GM21526 (cell line): ENCODE measurements around the gene CREBZF.
"Not testable (repeated sequence)": the region's sequence is repeated elsewhere in the genome, so short reads cannot be mapped to it uniquely, and the experiment has no call there.

ENCODE experiments used
- ATAC-seq: cut with Tn5 transposase; IDR thresholded peaks from one replicate; pipeline ENCODE4 v1.9.1; 2021; ENCODE audit warnings: moderate library complexity; ENCODE audit not compliant: unreplicated experiment, low FRiP score

Gene CREBZF

GRCh38 chr11:85672105-85672902, 7.4 kb upstream of the CREBZF start:
- no peak for ATAC-seq

GRCh38 chr11:85670949-85671663, 6.2 kb upstream of the CREBZF start:
- not testable (repeated sequence) for ATAC-seq

- no peak for ATAC-seq
These were observed 3.2 kb upstream of the CREBZF start for GRCh38 chr11:85668157-85668556.

- ATAC-seq = no peak
These were observed 1.8 kb upstream of the CREBZF start for GRCh38 chr11:85666687-85667086.

DNA sequence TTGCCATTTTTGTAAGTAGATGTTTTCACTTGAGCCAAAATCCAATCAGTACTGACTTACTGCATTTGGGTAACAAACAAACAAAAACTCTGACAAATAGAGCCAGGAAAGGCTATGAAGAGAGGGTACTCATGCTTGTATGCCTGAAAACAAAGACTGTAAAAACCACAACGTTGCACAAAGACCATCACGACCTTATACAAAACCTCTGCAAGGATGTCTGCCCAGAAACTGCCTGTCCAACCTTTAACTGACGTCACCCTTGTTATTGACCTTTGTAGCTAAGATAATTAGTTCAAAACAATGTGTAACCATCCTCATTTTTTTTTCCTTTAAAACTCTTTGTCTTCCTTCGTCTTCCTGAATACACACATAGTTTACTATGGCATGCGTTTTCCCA, 804 bp upstream of the CREBZF start:
- no peak for ATAC-seq

DNA sequence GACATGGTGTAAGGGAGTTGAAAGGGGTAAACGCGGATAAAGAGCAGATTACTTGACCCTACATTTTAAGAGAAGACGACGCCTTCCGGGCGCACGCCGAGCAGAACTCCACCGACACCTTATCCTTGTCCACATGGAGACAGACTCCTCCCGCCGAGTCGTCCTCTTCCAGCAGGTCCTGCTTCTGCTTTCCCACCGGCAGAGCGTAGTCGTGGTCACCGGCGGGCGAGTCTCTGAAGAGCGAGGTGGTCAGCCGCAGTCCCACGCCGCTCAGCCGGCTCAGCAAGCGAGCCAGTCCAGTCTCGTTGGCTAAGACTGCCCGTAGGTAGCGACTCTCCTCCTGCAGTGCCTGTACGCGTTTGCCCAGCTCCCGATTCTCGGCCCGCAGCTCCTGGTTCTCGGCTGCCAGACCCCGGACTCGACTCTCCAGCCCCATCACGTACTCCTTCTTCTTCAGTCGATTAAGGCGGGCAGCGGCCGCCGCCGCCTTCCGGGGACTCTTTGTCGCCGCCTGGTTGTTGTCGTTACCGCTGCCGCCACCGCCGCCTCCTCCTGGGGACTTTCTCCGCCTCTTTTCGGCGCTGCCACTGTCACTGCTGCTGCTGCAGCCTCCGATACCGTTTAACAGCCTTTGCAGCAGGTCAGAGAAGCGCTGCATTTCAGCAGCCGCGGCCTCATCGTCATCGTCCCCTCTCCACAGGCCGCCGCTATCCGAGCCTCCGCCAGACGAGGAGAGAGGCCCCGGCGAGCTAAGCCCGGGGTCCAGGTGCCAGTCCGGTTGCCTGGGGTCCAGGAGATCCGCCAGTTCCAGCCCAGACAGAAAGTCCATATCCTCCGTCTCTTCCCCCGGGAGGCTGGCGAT, 945 bp downstream of the CREBZF start:
- ATAC-seq = peak; percentile 71

GRCh38 chr11:85663080-85663752, 1.7 kb downstream of the CREBZF start:
- no peak for ATAC-seq

GRCh38 chr11:85661972-85662664, 2.8 kb downstream of the CREBZF start:
- ATAC-seq = no peak

GRCh38 chr11:85658180-85658579, 6.7 kb downstream of the CREBZF start:
- ATAC-seq = no peak

GRCh38 chr11:85656777-85657176, 8.2 kb downstream of the CREBZF start:
- ATAC-seq = no peak

GRCh38 chr11:85654343-85654742, 10.6 kb downstream of the CREBZF start:
- ATAC-seq = not testable (repeated sequence)

- no peak for ATAC-seq
These were observed 12.0 kb downstream of the CREBZF start for GRCh38 chr11:85652786-85653447.

- ATAC-seq = no peak
These were observed 13.8 kb downstream of the CREBZF start for GRCh38 chr11:85651118-85651517.

DNA sequence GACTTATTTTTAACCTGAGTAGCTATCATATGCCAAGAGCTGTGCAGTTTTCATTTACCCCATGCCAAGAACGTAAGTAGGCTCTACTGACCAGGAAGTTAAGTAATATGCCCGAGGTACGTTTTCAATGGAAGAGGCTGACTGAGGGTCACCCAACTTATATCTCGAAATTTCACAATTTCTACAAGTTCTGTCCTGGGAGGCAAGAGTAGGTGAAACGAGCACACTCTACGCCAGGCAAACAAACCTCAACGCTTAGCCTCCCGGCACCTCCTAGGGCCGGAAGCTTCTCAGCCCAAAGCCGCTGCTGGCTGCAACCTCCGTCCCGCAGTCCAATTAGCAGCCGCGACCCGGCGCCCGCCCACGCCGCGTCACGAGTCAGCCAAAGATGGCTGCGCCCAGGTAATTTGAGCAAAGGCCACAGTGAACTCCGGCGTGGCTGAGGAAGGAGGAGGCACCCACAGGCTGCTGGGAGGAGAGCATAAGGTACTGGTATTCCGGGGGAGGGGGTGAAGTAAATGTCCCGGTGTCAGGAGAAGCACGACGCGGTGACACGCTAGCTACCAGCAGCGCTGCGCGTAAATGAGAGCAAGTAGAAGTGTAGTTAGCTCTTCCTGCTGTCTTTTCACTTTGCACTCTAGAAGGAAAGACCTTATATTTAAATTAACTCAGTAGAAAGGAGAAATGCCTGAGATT, 17.2 kb downstream of the CREBZF start, which contains the start of gene TMEM126A:
TMEM126A (plus strand) TSS at position 364 of the 696 bp plus-strand sequence. CDS start 2,289 bp downstream, outside the sequence.
- peak; percentile 99 for ATAC-seq

GRCh38 chr11:85647078-85647477, 17.9 kb downstream of the CREBZF start:
- ATAC-seq = peak; percentile 3

DNA sequence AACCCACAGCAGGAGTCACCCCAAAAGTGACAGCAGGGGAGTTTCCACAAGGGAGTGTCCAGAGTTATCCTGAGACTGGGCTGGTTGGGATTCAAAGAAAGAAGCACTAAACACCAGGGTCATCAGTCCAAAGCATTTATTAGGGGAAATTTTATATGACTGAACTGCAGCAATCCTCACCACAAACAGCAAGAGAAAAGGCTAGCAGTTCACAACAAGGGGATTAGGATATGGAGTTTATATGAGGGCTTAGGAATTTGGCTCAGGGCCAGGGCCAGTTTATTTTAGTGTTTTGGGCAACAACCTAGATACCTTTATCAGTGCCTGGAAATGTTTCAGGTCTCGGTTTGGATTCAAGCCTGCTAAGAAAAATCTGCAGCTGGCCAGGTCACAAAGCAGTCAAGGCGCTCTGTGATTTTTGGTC, 21.7 kb downstream of the CREBZF start:
- no peak for ATAC-seq

DNA sequence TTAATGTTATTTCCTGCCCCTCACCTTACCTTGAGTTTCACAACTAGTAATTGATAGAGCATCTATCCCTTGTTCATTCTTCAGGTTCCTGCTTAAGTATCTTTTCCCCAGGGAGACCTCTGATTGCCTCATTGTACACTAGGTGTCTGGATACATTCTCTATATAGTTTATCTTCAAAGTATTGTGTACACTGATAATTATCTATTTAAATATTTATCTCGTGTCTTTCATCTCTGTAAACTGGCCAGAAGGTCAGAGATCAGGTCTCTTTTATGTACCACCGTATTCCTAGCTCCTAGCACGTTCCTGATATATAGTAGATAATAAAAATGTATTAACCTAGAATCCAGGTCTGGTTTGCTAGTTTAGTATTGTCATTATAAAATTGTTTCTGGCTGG, 30.2 kb downstream of the CREBZF start:
- no peak for ATAC-seq

GRCh38 chr11:85628771-85629341, 36.1 kb downstream of the CREBZF start:
- ATAC-seq = peak; percentile 11
